Stimulated activated memory B cell treated with anti-CD40 and anti-IgM and Interleukin-4, amounts not matched to agents 10 μg/mL and 1 μg/mL and 100 μg/mL, for 72 hours (primary cell): ENCODE data around the gene PRKG2.

Source experiments
- ATAC-seq: fragments of 150-1000 bp; cut with Tn5 transposase; 2 replicates; pipeline ENCODE4 v1.10.0; 2021
- H3K27ac Mint-ChIP-seq: one replicate; pipeline ENCODE4 v1.8.0; 2022; ENCODE audit warnings: mild to moderate bottlenecking, mixed read lengths
- H3K27me3 Mint-ChIP-seq: one replicate; pipeline ENCODE4 v1.8.0; 2022; ENCODE audit warnings: mixed read lengths
- H3K36me3 Mint-ChIP-seq: one replicate; pipeline ENCODE4 v1.8.0; 2022; ENCODE audit warnings: mixed read lengths
- H3K4me1 Mint-ChIP-seq: one replicate; pipeline ENCODE4 v1.8.0; 2022; ENCODE audit warnings: mixed read lengths
- H3K4me3 Mint-ChIP-seq: one replicate; pipeline ENCODE4 v1.8.0; 2022; ENCODE audit warnings: mild to moderate bottlenecking, moderate library complexity, mixed read lengths
- H3K9me3 Mint-ChIP-seq: one replicate; pipeline ENCODE4 v1.8.0; 2022; ENCODE audit warnings: mixed read lengths

Gene PRKG2

DNA sequence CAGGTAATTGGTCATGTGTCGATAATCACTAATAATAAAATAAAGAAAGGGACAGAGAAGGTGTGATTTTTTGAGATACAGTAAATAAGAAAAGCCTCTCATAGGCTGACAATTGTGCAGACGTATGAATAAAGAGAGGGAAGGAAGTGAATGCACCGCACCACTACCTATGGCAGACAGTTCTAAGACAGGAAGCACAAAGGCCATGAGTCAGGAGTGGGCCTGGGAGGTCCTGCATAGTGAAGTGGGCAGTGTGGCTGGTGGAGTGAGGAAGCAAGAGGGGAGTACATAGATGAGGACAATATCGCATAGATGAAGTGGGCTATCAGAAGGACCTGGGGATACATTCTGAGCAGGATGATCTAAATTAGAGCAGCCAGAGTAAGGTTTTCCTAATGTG lies 108.9 kb downstream of the PRKG2 start:
- Mint-ChIP-seq H3K36me3 (no peaks in the 10 kb centered on the region), H3K27ac (no peak overlapping the region), H3K27me3 (no peaks in the 10 kb centered on the region), H3K4me1 (peaks cover 15% of the 10 kb centered on the region), H3K4me3 (no peak overlapping the region), H3K9me3 (peaks cover 4% of the 10 kb centered on the region)
- ATAC-seq: peak; percentile 55

DNA sequence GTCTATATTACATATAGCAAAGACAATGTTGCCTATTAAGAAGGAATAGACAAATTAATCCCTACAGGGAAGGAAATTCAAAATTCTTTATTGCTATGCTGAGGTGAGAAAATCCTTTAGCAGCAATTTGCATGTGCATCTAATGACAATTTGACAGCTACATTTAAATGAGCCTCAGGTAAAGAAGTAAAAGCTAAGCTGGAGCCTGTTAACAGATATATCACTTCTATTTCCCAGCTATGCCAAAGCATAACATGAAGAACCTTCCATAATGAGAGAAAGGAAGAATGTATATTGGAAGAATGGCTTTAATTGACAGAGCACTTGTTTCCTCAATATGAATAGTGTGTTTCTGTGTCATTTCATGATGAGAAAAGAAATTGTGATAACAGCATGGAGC lies 112.9 kb downstream of the PRKG2 start:
- no peak overlapping the region for H3K4me3 Mint-ChIP-seq
- H3K9me3 Mint-ChIP-seq: peaks cover 2% of the 10 kb centered on the region
- no peaks in the 10 kb centered on the region for H3K27me3 Mint-ChIP-seq
- no peak overlapping the region for H3K27ac Mint-ChIP-seq
- no peak for ATAC-seq
- H3K4me1 Mint-ChIP-seq: peaks cover 15% of the 10 kb centered on the region
- no peaks in the 10 kb centered on the region for H3K36me3 Mint-ChIP-seq

DNA sequence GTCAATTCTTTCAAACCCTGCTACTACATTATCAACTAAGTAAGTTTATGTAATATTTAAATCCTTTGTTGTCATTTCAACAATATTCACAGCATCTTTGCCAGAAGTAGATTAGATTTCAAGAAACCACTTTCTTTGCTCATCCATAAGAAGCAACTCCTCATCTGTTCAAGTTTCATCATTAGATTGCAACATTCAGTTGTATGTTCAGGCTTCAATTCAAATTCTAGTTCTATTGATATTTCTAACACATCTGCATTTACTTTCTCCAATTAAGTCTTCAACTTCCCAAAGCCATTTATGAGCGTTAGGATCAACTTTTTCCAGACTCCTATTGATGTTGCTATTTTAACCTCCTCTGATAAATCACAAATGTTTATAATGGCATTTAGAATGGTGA lies 118.5 kb downstream of the PRKG2 start:
- Mint-ChIP-seq H3K9me3 (no peaks in the 10 kb centered on the region), H3K27ac (no peak overlapping the region), H3K36me3 (no peaks in the 10 kb centered on the region), H3K4me3 (no peak overlapping the region), H3K27me3 (no peaks in the 10 kb centered on the region), H3K4me1 (no peaks in the 10 kb centered on the region)
- no peak for ATAC-seq

DNA sequence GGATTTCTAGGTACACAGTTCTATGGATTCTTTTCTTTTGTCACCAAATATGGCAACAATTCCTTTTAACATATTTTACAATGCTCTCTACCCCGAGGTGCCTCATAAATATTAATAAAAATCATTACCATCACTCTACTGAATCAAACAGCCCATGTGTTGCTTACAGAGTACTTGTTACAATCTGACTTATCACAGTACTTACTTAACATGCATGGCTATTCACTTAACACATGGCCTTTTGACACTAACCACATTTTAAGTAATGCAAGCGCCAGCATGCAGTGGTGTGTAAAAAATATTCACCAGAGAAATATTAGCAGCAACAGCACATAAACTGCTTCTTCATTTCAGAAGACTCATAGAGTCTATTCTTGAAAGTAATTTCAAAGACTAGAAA lies 119.6 kb downstream of the PRKG2 start:
- Mint-ChIP-seq H3K4me1 (no peaks in the 10 kb centered on the region), H3K27me3 (no peaks in the 10 kb centered on the region), H3K27ac (no peak overlapping the region), H3K36me3 (no peaks in the 10 kb centered on the region), H3K4me3 (no peak overlapping the region), H3K9me3 (no peaks in the 10 kb centered on the region)
- ATAC-seq: no peak

DNA sequence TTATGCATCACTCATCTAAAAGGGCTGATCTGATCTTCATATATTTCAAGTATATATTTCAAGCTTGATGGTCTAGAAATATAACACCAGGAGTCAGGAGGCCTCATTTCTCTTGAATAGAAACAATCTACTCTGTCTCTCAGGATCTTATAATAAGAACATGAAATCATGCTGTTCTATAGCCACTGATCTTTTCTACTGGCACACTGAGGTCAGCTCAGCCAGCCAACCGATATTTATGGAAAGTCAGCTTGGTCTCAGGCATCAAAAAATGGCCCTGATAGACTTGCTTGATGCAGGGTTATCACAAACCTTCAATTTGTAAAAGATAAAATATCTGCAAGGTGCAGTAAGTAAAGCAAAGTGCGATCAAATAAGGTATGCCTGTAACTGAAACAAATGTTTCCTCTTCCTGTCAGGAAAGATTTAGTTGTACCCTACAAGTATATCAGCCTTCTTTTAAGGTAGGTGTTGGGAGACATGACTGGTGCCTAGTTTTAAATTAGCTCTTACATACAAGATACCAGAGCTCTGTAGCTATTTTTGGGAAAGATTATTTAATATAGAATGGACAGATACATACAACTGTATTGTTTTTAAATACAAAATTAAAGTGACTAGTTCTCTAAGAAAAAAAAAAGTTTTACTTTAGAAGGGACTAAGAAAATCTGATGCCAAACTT lies 121.2 kb downstream of the PRKG2 start:
- no peak for ATAC-seq
- Mint-ChIP-seq H3K27me3 (no peaks in the 10 kb centered on the region), H3K36me3 (no peaks in the 10 kb centered on the region), H3K4me3 (no peak overlapping the region), H3K9me3 (no peaks in the 10 kb centered on the region), H3K27ac (no peak overlapping the region), H3K4me1 (no peaks in the 10 kb centered on the region)

DNA sequence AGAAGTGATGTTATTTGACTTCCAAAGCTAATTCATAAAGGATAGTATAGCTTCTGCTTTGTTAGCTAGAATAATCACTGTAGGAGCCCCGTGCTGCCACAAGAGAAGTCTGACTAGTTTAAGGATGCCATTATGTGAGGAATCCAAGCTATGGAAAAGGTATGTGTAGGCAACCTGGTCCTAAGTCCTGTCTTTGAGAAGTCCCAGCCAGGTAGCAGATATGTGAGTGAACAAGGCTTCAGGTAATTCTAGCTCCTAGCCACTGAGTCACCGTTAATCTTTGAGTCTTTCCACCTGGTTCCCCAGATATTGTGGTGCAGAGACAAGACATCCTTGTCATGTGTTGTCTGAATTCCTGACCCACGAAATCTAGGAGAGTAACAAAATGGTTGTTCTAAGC lies 129.0 kb downstream of the PRKG2 start:
- H3K9me3 Mint-ChIP-seq: peaks cover 6% of the 10 kb centered on the region

DNA sequence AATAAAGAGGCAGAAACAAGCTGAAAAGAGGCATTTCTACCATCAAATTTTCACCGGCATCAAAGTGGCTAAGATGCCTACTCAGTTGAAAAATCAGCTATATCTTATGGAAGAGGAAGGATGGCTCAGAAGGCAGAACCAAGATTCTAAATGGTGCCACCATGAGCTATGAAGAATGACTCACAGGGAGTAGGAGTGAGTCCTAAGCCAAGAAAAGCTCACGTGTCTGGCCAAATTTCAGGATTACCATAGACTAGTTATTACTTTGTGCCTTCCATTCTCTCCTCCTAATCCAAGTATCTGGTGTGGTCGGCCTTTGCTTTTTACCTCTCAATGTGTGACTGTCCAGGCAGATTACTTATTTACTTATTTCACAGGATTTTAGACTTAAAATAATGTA lies 129.7 kb downstream of the PRKG2 start:
- peaks cover 9% of the 10 kb centered on the region for H3K9me3 Mint-ChIP-seq
- no peak overlapping the region for H3K27ac Mint-ChIP-seq
- ATAC-seq: no peak
- no peak overlapping the region for H3K4me3 Mint-ChIP-seq
- H3K4me1 Mint-ChIP-seq: no peaks in the 10 kb centered on the region
- peaks cover 14% of the 10 kb centered on the region for H3K27me3 Mint-ChIP-seq
- H3K36me3 Mint-ChIP-seq: peaks cover 4% of the 10 kb centered on the region

More for the DNA sequence above, 129.0 kb downstream of the PRKG2 start:
- ATAC-seq: no peak
- peaks cover 7% of the 10 kb centered on the region for H3K27me3 Mint-ChIP-seq
- H3K4me1 Mint-ChIP-seq: no peaks in the 10 kb centered on the region
- no peak overlapping the region for H3K27ac Mint-ChIP-seq
- no peaks in the 10 kb centered on the region for H3K36me3 Mint-ChIP-seq
- no peak overlapping the region for H3K4me3 Mint-ChIP-seq

DNA sequence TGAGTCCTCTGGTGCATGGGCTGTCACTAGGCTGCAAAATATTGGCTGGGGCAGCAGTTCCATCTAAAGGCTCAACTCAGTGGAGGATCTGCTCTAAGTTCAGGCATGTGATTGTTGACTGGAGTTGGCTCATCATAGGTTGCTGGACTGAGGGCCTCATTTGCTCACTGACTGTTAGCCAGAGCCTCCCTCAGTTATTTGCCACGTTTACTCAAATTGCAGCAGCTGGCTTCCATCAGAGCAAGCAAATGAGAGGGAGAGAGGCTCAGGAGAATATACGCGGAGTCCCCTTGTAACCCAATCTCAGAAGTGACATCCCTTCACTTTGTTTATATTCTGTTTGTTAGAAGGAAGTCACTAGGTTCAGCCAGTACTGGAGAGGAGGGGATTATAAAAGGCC lies 130.4 kb downstream of the PRKG2 start:
- H3K9me3 Mint-ChIP-seq: peaks cover 9% of the 10 kb centered on the region
- ATAC-seq: no peak
- no peaks in the 10 kb centered on the region for H3K4me1 Mint-ChIP-seq
- peaks cover 14% of the 10 kb centered on the region for H3K27me3 Mint-ChIP-seq
- H3K36me3 Mint-ChIP-seq: peaks cover 4% of the 10 kb centered on the region
- no peak overlapping the region for H3K4me3 Mint-ChIP-seq
- H3K27ac Mint-ChIP-seq: no peak overlapping the region

DNA sequence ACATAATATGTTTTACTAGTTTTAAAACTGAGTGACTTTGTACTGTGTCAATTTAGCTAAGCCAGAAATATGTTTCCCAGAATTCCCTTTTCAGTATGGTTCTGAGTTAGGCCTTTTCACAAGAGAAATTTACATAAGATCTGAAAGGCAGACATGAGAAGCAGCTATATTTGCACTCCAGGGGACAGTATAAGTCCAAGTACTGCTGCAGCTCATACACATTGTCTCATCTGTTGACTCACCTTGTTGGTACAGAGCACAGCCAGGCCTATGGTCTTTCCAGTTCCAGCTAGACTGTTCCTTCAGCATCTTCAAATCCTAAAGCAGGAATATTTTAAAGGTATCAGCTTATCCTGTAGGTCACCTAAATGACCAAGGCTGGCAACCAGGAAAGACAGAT lies 131.0 kb downstream of the PRKG2 start:
- Mint-ChIP-seq H3K4me3 (no peak overlapping the region), H3K9me3 (peaks cover 9% of the 10 kb centered on the region), H3K4me1 (no peaks in the 10 kb centered on the region), H3K36me3 (peaks cover 4% of the 10 kb centered on the region), H3K27ac (no peak overlapping the region), H3K27me3 (peaks cover 14% of the 10 kb centered on the region)
- ATAC-seq: no peak

DNA sequence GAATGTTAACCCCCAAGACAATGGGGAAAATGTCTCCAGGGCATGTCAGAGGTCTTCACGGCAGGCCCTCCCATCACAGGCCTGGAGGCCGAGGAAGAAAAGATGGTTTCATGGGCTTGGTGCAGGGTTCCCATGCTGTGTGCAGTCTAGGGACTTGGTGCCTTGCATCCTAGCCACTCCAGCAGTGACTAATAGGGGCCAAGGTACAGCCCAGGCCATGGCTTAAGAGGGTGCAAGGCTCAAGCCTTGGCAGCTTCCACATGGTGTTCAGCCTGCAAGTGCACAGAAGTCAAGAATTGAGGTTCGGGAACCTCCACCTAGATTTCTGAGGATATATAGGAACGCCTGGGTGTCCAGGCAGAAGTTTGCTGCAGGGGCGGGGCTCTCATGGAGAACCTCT lies 133.9 kb downstream of the PRKG2 start:
- Mint-ChIP-seq H3K9me3 (peaks cover 9% of the 10 kb centered on the region), H3K36me3 (peaks cover 4% of the 10 kb centered on the region), H3K4me1 (no peaks in the 10 kb centered on the region), H3K27me3 (peaks cover 14% of the 10 kb centered on the region), H3K4me3 (no peak overlapping the region), H3K27ac (no peak overlapping the region)
- no peak for ATAC-seq

DNA sequence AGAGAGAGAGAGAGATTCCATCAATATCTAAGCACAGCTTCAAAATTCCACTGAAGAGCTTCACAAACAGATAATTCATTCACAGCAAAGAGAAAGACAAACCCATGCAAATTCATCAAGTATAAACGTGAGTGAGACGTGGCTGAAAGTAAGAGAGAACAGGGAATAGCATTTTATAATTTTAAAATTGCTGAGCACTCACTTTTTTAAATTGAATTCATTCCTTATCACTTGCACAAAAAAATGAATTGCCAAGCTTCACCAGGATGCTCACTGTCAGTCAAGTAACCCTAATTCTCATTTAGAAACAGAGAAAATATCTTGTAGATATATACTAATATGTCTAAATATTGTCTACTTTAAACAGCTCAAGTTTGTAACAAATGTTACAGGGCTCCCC lies 144.0 kb downstream of the PRKG2 start:
- no peaks in the 10 kb centered on the region for H3K9me3 Mint-ChIP-seq
- H3K36me3 Mint-ChIP-seq: no peaks in the 10 kb centered on the region
- H3K27ac Mint-ChIP-seq: no peak overlapping the region
- H3K4me3 Mint-ChIP-seq: no peak overlapping the region
- ATAC-seq: no peak
- H3K4me1 Mint-ChIP-seq: no peaks in the 10 kb centered on the region
- H3K27me3 Mint-ChIP-seq: peaks cover 16% of the 10 kb centered on the region

DNA sequence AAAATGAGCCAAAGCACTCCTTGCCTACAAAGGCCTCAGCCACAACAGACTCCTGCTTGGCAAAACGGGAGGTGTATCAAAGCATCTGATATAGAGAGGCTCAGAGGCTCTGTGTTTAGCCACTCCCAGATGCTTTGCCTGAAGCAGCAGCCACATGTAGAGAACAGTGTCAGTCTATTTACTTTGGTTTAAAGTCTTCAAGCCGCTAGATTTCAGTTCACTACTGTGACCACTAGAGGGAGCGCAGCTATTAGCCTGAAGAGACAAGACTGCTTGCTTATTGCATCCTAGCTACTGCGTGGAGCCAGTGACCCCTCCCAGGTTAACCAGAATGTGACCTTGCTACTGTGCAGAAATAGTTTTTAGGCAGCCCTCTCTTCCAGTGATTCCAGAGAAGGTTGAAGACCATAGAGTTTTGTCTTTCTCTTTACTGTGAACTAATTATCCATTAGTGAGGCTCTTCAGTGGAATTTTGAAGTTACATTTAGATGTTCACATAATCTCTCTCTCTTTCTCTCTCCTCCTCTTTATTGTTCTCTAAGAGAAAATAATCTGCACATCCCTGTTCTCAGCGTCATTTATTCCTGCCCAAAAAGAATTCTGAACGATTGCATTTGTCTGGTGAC lies 145.2 kb downstream of the PRKG2 start:
- H3K27me3 Mint-ChIP-seq: peaks cover 10% of the 10 kb centered on the region
- no peaks in the 10 kb centered on the region for H3K36me3 Mint-ChIP-seq
- H3K27ac Mint-ChIP-seq: no peak overlapping the region
- no peak overlapping the region for H3K4me3 Mint-ChIP-seq
- H3K4me1 Mint-ChIP-seq: no peaks in the 10 kb centered on the region
- no peaks in the 10 kb centered on the region for H3K9me3 Mint-ChIP-seq
- peak; percentile 72 for ATAC-seq

DNA sequence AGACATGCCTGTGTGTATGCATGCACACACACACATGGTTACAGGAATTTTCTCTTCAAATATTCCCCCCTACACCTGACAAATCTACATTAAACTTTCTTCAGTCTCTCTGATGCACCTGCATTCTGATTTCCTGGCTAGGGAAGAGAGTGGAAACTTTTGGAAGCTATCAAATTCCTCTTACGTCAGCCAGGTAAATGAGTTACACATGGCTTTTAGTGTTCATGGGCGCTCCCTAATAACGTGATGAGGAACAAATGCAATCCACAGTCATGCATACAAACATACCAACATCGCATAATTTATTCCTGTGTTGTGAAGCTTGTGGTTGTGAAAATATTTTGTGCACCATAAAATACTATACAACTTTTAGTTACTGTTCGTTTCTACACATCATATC lies 149.6 kb downstream of the PRKG2 start:
- Mint-ChIP-seq H3K9me3 (no peaks in the 10 kb centered on the region), H3K4me3 (no peak overlapping the region), H3K27me3 (no peaks in the 10 kb centered on the region), H3K4me1 (peaks cover 6% of the 10 kb centered on the region), H3K36me3 (no peaks in the 10 kb centered on the region), H3K27ac (no peak overlapping the region)
- ATAC-seq: no peak

DNA sequence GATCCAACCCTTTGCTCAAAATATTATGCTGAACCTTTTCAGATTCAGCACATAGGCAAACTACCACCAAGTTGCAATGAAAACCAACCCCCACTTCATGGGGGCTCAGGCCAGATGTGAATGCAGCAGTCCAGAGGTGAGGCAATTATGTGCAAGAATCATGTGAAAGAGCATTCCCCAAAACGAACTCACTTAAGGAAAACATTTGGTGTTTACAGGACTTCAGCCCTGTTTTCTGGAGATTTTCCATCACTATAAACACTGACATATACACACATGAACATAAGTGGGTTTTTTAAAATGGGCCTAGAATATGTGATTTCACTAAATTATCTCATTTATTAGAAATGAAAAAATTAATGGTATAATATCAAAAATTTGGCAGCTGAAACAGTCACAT lies 153.0 kb downstream of the PRKG2 start:
- H3K36me3 Mint-ChIP-seq: no peaks in the 10 kb centered on the region
- H3K4me1 Mint-ChIP-seq: peaks cover 6% of the 10 kb centered on the region
- H3K27me3 Mint-ChIP-seq: no peaks in the 10 kb centered on the region
- H3K27ac Mint-ChIP-seq: no peak overlapping the region
- H3K4me3 Mint-ChIP-seq: no peak overlapping the region
- H3K9me3 Mint-ChIP-seq: no peaks in the 10 kb centered on the region
- ATAC-seq: no peak

DNA sequence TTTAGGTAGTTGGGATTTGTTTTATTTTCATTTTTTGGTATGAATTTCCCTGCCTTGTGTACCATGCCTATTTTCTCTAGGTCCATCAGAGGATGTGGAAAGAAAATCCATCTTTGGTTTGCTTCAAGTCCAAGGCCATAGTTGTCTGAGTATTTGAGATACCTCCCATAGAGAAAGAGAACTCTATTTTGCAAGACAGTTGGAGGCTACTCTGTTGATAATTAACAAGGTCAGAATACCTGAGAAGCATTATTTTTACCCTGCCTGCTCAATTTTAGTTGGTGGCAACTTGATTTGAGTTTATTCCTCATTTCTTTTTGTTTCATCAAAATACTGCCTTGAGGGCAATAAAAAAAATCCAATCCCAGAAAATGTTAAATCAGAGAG lies 153.7 kb downstream of the PRKG2 start:
- Mint-ChIP-seq H3K4me3 (no peak overlapping the region), H3K27ac (no peak overlapping the region), H3K27me3 (no peaks in the 10 kb centered on the region), H3K36me3 (no peaks in the 10 kb centered on the region), H3K9me3 (no peaks in the 10 kb centered on the region), H3K4me1 (peaks cover 6% of the 10 kb centered on the region)
- no peak for ATAC-seq

DNA sequence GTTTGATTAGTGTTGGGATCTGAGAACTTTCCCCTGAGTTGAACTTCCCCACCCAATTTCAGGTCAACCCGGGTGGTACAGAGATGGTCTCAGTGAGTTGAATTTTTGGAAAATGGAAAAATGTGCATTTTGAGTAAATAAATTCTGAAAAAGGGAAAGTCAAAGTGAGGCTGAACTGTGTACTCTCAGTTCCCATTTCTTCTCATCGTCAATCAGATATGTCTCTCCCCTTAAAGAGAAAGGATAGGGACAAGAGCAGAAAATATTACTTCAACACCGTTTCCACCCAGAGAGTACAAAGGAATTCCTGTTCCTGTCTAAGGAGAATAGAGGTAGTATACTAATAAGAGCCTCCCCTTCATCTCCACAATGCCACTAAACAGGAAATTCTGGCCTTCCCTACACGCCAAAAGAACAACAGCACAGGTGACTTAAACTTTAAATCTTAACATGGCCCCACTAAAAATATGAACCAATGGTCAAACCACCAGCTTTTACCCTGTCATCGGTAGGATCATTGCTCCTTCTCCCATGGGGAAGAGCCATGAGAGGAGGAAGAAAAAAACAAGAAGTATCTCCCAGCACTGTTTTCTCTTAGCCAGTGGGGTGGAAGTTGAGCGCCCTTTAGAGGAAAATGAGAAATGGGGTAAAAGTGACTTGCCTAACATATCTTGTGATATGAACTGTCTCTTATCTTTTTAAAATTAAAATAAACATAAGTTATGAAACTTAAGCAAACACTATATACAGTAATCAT lies 154.3 kb downstream of the PRKG2 start:
- Mint-ChIP-seq H3K4me3 (no peak overlapping the region), H3K27me3 (no peaks in the 10 kb centered on the region)

More for the DNA sequence above, 154.3 kb downstream of the PRKG2 start:
- Mint-ChIP-seq H3K36me3 (no peaks in the 10 kb centered on the region), H3K27ac (no peak overlapping the region), H3K4me1 (peaks cover 6% of the 10 kb centered on the region), H3K9me3 (no peaks in the 10 kb centered on the region)
- ATAC-seq: no peak
